HepG2 (cell line): Measurements from ENCODE around the gene CCND1. TPM values are rescaled to one million over a fixed set of nuclear protein-coding genes. Genes with fewer than 3 reads are reported as not detected.

Experiments
- CC2D1A ChIP-seq: sonication (generic); formaldehyde crosslinking; IDR thresholded peaks from 2 replicates; pipeline ENCODE4 v1.8.1; 2023; ENCODE audit warnings: mild to moderate bottlenecking, missing genetic modification reagents
- EHMT2 ChIP-seq: fragments of 200-600 bp; sonication (generic); IDR thresholded peaks from 2 replicates; pipeline ENCODE4 v1.7.0; 2017; ENCODE audit warnings: antibody characterized with exemption, low read depth, low read length, borderline replicate concordance
- HMG20A ChIP-seq: IDR thresholded peaks from 2 replicates; pipeline ENCODE4 v1.6.1; 2016; ENCODE audit warnings: borderline replicate concordance
- MAF1 ChIP-seq: sonication (generic); formaldehyde crosslinking; IDR thresholded peaks from 2 replicates; pipeline ENCODE4 v1.5.0; 2020; ENCODE audit warnings: missing genetic modification reagents, borderline replicate concordance
- NCOA1 ChIP-seq: sonication (generic); formaldehyde crosslinking; IDR thresholded peaks from 2 replicates; pipeline ENCODE4 v1.9.0; 2021; ENCODE audit warnings: missing genetic modification reagents
- NFKBIZ ChIP-seq: IDR thresholded peaks from 2 replicates; pipeline ENCODE4 v1.6.1; 2018; ENCODE audit warnings: missing genetic modification reagents, missing compliant biosample characterization
- PHB2 ChIP-seq: fragments of 450-650 bp; IDR thresholded peaks from 2 replicates; pipeline ENCODE4 v1.6.1; 2018; ENCODE audit not compliant: partially characterized antibody
- PLRG1 ChIP-seq: fragments of 450-650 bp; conservative IDR thresholded peaks from 2 replicates; pipeline ENCODE4 v1.6.1; 2016
- SKI ChIP-seq: fragments of 450-650 bp; IDR thresholded peaks from one replicate; pipeline ENCODE4 v1.6.1; 2018; ENCODE audit warnings: mild to moderate bottlenecking; ENCODE audit not compliant: partially characterized antibody
- SPEN ChIP-seq: sonication (generic); formaldehyde crosslinking; IDR thresholded peaks from 2 replicates; pipeline ENCODE4 v1.5.1; 2020; ENCODE audit warnings: low read depth, mild to moderate bottlenecking, missing genetic modification reagents
- THAP7 ChIP-seq: sonication (generic); formaldehyde crosslinking; IDR thresholded peaks from 2 replicates; pipeline ENCODE4 v1.8.1; 2023; ENCODE audit warnings: mild to moderate bottlenecking, missing genetic modification reagents
- TOPORS ChIP-seq: sonication (generic); formaldehyde crosslinking; IDR thresholded peaks from 2 replicates; pipeline ENCODE4 v1.8.0; 2023; ENCODE audit warnings: mild to moderate bottlenecking, missing genetic modification reagents
- ZBED4 ChIP-seq: sonication (generic); formaldehyde crosslinking; IDR thresholded peaks from 2 replicates; pipeline ENCODE4 v1.4.0; 2020; ENCODE audit warnings: missing genetic modification reagents, borderline replicate concordance
- ZNF138 ChIP-seq: sonication (generic); formaldehyde crosslinking; IDR thresholded peaks from 2 replicates; pipeline ENCODE4 v1.5.0; 2020; ENCODE audit warnings: mild to moderate bottlenecking, low read depth, missing genetic modification reagents
- ZNF326 ChIP-seq: sonication (generic); formaldehyde crosslinking; IDR thresholded peaks from 2 replicates; pipeline ENCODE4 v1.4.0; 2020; ENCODE audit warnings: missing genetic modification reagents, borderline replicate concordance
- ZNF549 ChIP-seq: sonication (generic); formaldehyde crosslinking; IDR thresholded peaks from 2 replicates; pipeline ENCODE4 v1.5.0; 2020; ENCODE audit warnings: missing genetic modification reagents
- ZNF557 ChIP-seq: sonication (generic); formaldehyde crosslinking; IDR thresholded peaks from 2 replicates; pipeline ENCODE4 v1.4.0; 2020; ENCODE audit warnings: missing genetic modification reagents
- ZNF564 ChIP-seq: sonication (generic); formaldehyde crosslinking; IDR thresholded peaks from 2 replicates; pipeline ENCODE4 v1.8.1; 2023; ENCODE audit warnings: mild to moderate bottlenecking, missing genetic modification reagents
- ZNF776 ChIP-seq: sonication (generic); formaldehyde crosslinking; IDR thresholded peaks from 2 replicates; pipeline ENCODE4 v1.4.0; 2020; ENCODE audit warnings: mild to moderate bottlenecking, missing genetic modification reagents
- polyA plus RNA-seq, 8 experiments: library from polyadenylated mRNA; depleted of rRNA in 3 of 8; stranded (reverse) in 7 of 8; unstranded in 1 of 8; fragments of >200 nt; fragmentation: Illumina TruSeq in 4 of 8; extraction: Trizol in 4 of 8; gene quantifications; 2 replicates each; pipeline versions ENCODE4 v1.2.1 to v1.2.3, GENCODE V29; 2011 to 2016; ENCODE audit warnings: low read depth in 4 of 8, missing spikeins in 1 of 8, mixed read lengths in 1 of 8; ENCODE audit not compliant: insufficient read depth in 1 of 8
- total RNA-seq, 5 experiments: library from RNA; depleted of rRNA; stranded (reverse); fragments of >200 nt; fragmentation: Illumina TruSeq; extraction: Trizol; gene quantifications; 2 replicates each; pipeline ENCODE4 v1.2.3, GENCODE V29; 2016; ENCODE audit warnings: low read depth in 1 of 5
- TF ChIP-seq, protein P1 (sequence below): sonication (generic); formaldehyde crosslinking; IDR thresholded peaks from 2 replicates; pipeline ENCODE4 v1.4.0; 2020; ENCODE audit warnings: missing genetic modification reagents
- TF ChIP-seq, protein P2 (sequence below): IDR thresholded peaks from 2 replicates; pipeline ENCODE4 v1.6.1; 2018; ENCODE audit warnings: missing genetic modification reagents
- TF ChIP-seq, protein P3 (sequence below): sonication (generic); formaldehyde crosslinking; IDR thresholded peaks from 2 replicates; pipeline ENCODE4 v1.5.1; 2020; ENCODE audit warnings: missing genetic modification reagents, mild to moderate bottlenecking, borderline replicate concordance

CCND1 gene
- total and polyA plus RNA-seq, 2 of the 13 experiments (the other 11 are each of a cell fraction or from before 2014, with no cell fraction given): 107 to 136 TPM

- TF ChIP-seq ZNF776 (CRISPR knock-in tag) (0 out of 2 replicates have a peak, but pooled peaks have one; percentile 55), THAP7 (CRISPR knock-in tag) (no peak), NFKBIZ (CRISPR knock-in tag) (no peak), ZNF557 (CRISPR knock-in tag) (peak; percentile 61; the same call in 1 of the 2 replicates), ZNF564 (CRISPR knock-in tag) (0 out of 2 replicates have a peak, but pooled peaks have one; percentile 37), PHB2 (no peak), ZBED4 (0 out of 2 replicates have a peak, but pooled peaks have one; percentile 41), SKI (peak; percentile 46), TOPORS (CRISPR knock-in tag) (no peak), PLRG1 (no peak), ZNF549 (no peak), MAF1 (0 out of 2 replicates have a peak, but pooled peaks have one; percentile 52), ZNF138 (no peak), NCOA1 (CRISPR knock-in tag) (no peak), EHMT2 (no peak), HMG20A (CRISPR knock-in tag) (no peak), ZNF326 (no peak), SPEN (CRISPR knock-in tag) (peak; percentile 54; the same call in 1 of the 2 replicates), CC2D1A (CRISPR knock-in tag) (no peak)
- TF ChIP-seq, protein P1, sequence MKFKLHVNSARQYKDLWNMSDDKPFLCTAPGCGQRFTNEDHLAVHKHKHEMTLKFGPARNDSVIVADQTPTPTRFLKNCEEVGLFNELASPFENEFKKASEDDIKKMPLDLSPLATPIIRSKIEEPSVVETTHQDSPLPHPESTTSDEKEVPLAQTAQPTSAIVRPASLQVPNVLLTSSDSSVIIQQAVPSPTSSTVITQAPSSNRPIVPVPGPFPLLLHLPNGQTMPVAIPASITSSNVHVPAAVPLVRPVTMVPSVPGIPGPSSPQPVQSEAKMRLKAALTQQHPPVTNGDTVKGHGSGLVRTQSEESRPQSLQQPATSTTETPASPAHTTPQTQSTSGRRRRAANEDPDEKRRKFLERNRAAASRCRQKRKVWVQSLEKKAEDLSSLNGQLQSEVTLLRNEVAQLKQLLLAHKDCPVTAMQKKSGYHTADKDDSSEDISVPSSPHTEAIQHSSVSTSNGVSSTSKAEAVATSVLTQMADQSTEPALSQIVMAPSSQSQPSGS (CRISPR knock-in tag): peak; percentile 72; the same call in 1 of the 2 replicates
- TF ChIP-seq, protein P2, sequence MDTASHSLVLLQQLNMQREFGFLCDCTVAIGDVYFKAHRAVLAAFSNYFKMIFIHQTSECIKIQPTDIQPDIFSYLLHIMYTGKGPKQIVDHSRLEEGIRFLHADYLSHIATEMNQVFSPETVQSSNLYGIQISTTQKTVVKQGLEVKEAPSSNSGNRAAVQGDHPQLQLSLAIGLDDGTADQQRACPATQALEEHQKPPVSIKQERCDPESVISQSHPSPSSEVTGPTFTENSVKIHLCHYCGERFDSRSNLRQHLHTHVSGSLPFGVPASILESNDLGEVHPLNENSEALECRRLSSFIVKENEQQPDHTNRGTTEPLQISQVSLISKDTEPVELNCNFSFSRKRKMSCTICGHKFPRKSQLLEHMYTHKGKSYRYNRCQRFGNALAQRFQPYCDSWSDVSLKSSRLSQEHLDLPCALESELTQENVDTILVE (CRISPR knock-in tag): peak; percentile 62; the same call in 1 of the 2 replicates
- TF ChIP-seq, protein P3, sequence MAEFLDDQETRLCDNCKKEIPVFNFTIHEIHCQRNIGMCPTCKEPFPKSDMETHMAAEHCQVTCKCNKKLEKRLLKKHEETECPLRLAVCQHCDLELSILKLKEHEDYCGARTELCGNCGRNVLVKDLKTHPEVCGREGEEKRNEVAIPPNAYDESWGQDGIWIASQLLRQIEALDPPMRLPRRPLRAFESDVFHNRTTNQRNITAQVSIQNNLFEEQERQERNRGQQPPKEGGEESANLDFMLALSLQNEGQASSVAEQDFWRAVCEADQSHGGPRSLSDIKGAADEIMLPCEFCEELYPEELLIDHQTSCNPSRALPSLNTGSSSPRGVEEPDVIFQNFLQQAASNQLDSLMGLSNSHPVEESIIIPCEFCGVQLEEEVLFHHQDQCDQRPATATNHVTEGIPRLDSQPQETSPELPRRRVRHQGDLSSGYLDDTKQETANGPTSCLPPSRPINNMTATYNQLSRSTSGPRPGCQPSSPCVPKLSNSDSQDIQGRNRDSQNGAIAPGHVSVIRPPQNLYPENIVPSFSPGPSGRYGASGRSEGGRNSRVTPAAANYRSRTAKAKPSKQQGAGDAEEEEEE (CRISPR knock-in tag): no peak; the same call in 1 of the 2 replicates
These were observed at the start of gene CCND1 (continued) for GRCh38 chr11:69640995-69641581.
